Mucosa of descending colon (tissue), 3 donors: ENCODE measurements around the gene PLK2. TPM values are rescaled to one million over a fixed set of nuclear protein-coding genes. Genes with fewer than 3 reads are reported as not detected.
A peak's percentile ranks its signal among the peaks of the same experiment; 100 is the strongest.

Source experiments
- ATAC-seq: fragments of 200-7000 bp; cut with Tn5 transposase; one replicate; pipeline ENCODE4 v1.9.1; 2020; ENCODE audit warnings: mild to moderate bottlenecking, moderate library complexity
- DNase-seq, 3 donors: peaks; one replicate each; pipeline ENCODE4 v3.0.0-alpha.2; 2020
- H3K36me3 ChIP-seq: fragments of 200-600 bp; one replicate; pipeline ENCODE4 v1.8.0; 2021; ENCODE audit warnings: low read depth, mild to moderate bottlenecking
- H3K4me1 ChIP-seq: fragments of 200-600 bp; one replicate; pipeline ENCODE4 v1.8.0; 2021; ENCODE audit warnings: low read depth, mild to moderate bottlenecking
- H3K4me3 ChIP-seq: fragments of 200-600 bp; one replicate; pipeline ENCODE4 v1.8.0; 2021; ENCODE audit warnings: mild to moderate bottlenecking
- H3K9me3 ChIP-seq: fragments of 200-600 bp; one replicate; pipeline ENCODE4 v1.8.0; 2021; ENCODE audit warnings: mild to moderate bottlenecking
- intact Hi-C, 2 donors: fragments of 100-400 bp; cut with DNase I in 1 of 2; cut with micrococcal nuclease in 1 of 2; formaldehyde crosslinking; loops; one replicate each; pipeline versions ENCODE4 v1.11.0 to v1.11.1; 2022; cut with DNase I, micrococcal nuclease
- total RNA-seq, 3 donors: library from RNA; stranded (reverse); fragmentation: NEBNext Ultra II Directional in 2 of 3; extraction: Animal tissue kit (Norgen Biotek cat#: 25700) in 2 of 3; gene quantifications; one replicate each; pipeline versions ENCODE4 v1.2.1 to v1.2.4, GENCODE V29; 2021 to 2023
- TF ChIP-seq, protein P1 (sequence below): fragments of 200-600 bp; IDR thresholded peaks from one replicate; pipeline ENCODE4 v1.8.0; 2022; ENCODE audit warnings: antibody characterized with exemption, mild to moderate bottlenecking
- donor health status: DM: no; HTN: no; CAD: no; lungs with moderate emphysema.
- donor health status: DM: no; HTN: no; CAD: no.
- donor health status: DM: no; HTN: yes; CAD: no.

The PLK2 gene
- total RNA-seq, 3 donors from 2014 or later: 13.0 to 24.7 (median 14.5) TPM

DNA sequence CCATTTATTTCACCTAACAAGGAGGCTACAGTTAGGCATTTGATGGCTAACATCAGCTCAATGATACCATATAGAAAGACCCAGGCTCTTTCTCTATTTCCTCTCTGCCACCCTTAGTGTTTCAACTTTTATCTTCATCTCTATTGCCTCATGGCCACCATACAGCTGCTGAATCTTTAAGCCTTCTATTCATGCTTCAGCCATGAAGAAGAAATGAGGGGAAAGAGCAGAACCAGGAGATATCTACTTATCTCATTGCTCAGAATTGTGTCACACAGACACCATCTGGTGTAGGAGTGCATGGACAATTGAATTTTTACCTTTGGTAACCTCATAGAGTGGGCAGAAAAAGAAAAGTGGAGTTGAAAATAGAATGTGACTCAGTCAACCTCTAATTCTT lies 38.0 kb upstream of the PLK2 start:
- Histone ChIP-seq H3K36me3 (no peaks in the 10 kb centered on the region), H3K4me1 (no peaks in the 10 kb centered on the region), H3K9me3 (no peaks in the 10 kb centered on the region), H3K4me3 (no peak overlapping the region)
- TF ChIP-seq, protein P1, sequence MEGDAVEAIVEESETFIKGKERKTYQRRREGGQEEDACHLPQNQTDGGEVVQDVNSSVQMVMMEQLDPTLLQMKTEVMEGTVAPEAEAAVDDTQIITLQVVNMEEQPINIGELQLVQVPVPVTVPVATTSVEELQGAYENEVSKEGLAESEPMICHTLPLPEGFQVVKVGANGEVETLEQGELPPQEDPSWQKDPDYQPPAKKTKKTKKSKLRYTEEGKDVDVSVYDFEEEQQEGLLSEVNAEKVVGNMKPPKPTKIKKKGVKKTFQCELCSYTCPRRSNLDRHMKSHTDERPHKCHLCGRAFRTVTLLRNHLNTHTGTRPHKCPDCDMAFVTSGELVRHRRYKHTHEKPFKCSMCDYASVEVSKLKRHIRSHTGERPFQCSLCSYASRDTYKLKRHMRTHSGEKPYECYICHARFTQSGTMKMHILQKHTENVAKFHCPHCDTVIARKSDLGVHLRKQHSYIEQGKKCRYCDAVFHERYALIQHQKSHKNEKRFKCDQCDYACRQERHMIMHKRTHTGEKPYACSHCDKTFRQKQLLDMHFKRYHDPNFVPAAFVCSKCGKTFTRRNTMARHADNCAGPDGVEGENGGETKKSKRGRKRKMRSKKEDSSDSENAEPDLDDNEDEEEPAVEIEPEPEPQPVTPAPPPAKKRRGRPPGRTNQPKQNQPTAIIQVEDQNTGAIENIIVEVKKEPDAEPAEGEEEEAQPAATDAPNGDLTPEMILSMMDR: no peak
- intact Hi-C loops: loop anchor here in 1 of 2 donors (5.0 to 10.0 kb wide), 2 partner anchors 317 to 354 kb away; no protein-coding TSS in a partner anchor
- DNase-seq: no peak
- ATAC-seq: no peak

DNA sequence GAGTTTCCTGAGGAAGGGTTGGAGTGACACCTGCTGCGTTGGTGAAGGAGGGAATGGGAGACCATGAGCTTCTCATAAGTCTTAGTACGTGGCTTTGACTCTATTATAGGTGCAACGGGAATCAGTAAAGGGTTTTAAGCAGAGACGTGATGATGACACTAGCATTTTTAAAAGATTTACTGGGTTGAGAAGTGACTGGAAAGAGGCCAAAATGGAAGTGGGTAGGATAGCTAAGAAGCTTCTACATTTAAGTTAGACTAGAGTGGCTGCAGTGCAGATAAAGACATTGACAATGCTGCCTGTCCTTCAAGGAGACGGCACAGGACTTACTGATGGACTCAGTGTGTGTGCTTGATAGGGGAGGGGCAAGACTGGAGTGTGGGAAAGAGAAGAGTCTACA lies 37.5 kb upstream of the PLK2 start:
- DNase-seq: no peak
- ATAC-seq: no peak
- H3K4me3 ChIP-seq: no peak overlapping the region
- H3K36me3 ChIP-seq: no peaks in the 10 kb centered on the region
- intact Hi-C loops: loop anchor here in 1 of 2 donors (5.0 to 10.0 kb wide), 2 partner anchors 317 to 355 kb away; no protein-coding TSS in a partner anchor
- H3K9me3 ChIP-seq: no peaks in the 10 kb centered on the region
- no peaks in the 10 kb centered on the region for H3K4me1 ChIP-seq
- TF ChIP-seq, protein P1: no peak

DNA sequence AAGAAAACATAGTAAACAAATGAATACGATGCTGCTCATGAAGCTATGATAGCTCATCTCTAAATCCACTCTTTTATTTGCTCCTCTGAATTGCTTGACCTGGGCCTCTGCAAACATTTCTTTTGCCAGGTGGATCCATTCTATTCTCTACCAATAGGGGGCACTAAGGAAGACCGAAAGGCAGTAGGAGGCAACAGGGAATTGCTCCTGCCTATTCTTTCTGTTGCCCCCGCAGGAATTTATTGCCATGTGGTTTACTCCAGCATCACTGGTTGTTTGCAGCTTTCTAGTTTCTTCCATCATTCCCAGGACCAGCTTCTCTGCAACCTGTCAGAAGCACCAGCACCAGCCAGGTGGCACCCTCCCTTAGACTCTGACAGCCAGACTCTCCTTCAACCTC lies 36.6 kb upstream of the PLK2 start:
- intact Hi-C loops: loop anchor here in 1 of 2 donors (5.0 to 10.0 kb wide), 2 partner anchors 318 to 356 kb away; no protein-coding TSS in a partner anchor
- no peaks in the 10 kb centered on the region for H3K36me3 ChIP-seq
- no peak overlapping the region for H3K4me3 ChIP-seq
- ATAC-seq (no peak), DNase-seq (no peak)
- TF ChIP-seq, protein P1: no peak
- H3K4me1 ChIP-seq: no peaks in the 10 kb centered on the region
- H3K9me3 ChIP-seq: no peaks in the 10 kb centered on the region

DNA sequence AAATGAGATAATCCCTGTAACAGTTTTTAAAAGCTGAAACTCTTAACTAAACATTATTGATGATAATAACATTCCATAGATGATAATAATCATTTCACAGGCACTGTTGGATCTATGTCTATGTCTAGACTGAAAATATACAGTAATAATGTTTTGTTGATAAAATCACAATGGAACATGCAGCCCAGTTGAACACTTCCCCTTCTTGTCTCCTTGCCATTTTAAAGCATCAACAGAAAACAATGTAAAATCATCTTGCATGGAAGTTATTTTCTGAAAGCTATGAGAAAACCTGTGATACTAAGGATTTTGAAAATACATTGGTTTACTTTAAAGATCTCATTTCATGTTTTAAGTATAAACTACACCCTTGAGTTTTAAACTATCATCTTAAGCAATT lies 33.3 kb upstream of the PLK2 start:
- TF ChIP-seq, protein P1: no peak
- DNase-seq (no peak), ATAC-seq (no peak)
- Histone ChIP-seq H3K4me3 (no peak overlapping the region), H3K36me3 (no peaks in the 10 kb centered on the region), H3K4me1 (no peaks in the 10 kb centered on the region), H3K9me3 (no peaks in the 10 kb centered on the region)
- intact Hi-C loops: loop anchor here in 1 of 2 donors (10.0 kb wide), 1 partner anchor 322 kb away; no protein-coding TSS in a partner anchor

DNA sequence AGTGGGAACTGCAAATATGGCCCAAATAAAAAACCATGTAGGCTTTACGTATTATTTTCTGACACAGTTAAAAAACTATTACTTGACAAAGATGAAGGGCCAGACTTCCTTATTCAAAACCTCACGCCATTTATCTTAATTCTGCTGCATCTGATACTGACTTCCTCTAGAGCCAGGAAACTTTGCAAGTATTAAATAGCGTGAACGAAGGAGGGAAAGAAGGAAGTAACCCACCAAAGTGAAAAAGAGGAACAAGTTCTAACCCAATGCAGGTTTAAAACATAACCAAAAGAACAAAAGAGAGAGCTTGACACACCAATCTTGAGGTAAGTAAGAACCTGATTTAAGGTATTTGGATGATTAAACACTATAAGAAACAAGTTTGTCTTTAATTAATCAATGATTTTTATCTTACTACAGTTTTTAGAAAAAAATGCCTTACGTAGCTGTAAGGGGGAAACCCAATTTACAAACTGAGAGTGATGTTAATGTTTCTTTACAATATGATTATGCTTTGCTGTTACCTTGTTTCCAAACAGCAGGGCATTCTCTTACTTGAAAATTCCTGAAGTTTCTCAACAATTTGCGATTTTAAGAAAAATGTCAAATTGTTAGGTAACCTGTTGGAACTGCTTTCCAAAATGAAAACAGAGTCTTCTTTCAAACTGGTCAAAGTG lies 31.5 kb upstream of the PLK2 start, which contains the start of gene GAPT:
TSS of gene GAPT (plus strand) at position 220 of the 677 bp plus-strand sequence. CDS start 3,102 bp downstream, outside the sequence.
- Histone ChIP-seq H3K4me3 (no peak within 1 kb of the TSS), H3K4me1 (no peaks in the 10 kb centered on the region), H3K36me3 (no peaks in the 10 kb centered on the region), H3K9me3 (no peaks in the 10 kb centered on the region)
- DNase-seq (no peak), ATAC-seq (peak; percentile 57)
- TF ChIP-seq, protein P1: no peak
- intact Hi-C loops: loop anchor here in 1 of 2 donors (10.0 kb wide), 1 partner anchor 323 kb away; no protein-coding TSS in a partner anchor
